ENCODE measurements around the gene SHROOM3.

- TF ChIP-seq CTCF (IDR thresholded peaks at IDR 0.05; ENCODE audit: insufficient read depth, low read length, poor library complexity, severe bottlenecking) (no peak), EZH2phosphoT487 (conservative IDR thresholded peaks at IDR 0.05; ENCODE audit: low read length) (no peak)
Measured at GRCh38 chr4:76677571-76678326, 242.7 kb downstream of the SHROOM3 start.
